ENCODE data around the gene CAMK1D. TPM values are rescaled to one million over a fixed set of nuclear protein-coding genes. Genes with fewer than 3 reads are reported as not detected.
A peak's percentile ranks its signal among the peaks of the same experiment; 100 is the strongest.

Gene CAMK1D
- total RNA-seq, 1 donor from 2014 or later, result 7.6 TPM

- TF ChIP-seq, protein P1, sequence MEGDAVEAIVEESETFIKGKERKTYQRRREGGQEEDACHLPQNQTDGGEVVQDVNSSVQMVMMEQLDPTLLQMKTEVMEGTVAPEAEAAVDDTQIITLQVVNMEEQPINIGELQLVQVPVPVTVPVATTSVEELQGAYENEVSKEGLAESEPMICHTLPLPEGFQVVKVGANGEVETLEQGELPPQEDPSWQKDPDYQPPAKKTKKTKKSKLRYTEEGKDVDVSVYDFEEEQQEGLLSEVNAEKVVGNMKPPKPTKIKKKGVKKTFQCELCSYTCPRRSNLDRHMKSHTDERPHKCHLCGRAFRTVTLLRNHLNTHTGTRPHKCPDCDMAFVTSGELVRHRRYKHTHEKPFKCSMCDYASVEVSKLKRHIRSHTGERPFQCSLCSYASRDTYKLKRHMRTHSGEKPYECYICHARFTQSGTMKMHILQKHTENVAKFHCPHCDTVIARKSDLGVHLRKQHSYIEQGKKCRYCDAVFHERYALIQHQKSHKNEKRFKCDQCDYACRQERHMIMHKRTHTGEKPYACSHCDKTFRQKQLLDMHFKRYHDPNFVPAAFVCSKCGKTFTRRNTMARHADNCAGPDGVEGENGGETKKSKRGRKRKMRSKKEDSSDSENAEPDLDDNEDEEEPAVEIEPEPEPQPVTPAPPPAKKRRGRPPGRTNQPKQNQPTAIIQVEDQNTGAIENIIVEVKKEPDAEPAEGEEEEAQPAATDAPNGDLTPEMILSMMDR (IDR thresholded peaks at IDR 0.05; ENCODE audit: unreplicated experiment), result no peak
- Mint-ChIP-seq H3K4me1 (peaks cover 32% of the 10 kb centered on the region), H3K27ac (peak overlapping the region; percentile 39), H3K9me3 (no peaks in the 10 kb centered on the region), H3K27me3 (ENCODE audit: low read depth) (no peaks in the 10 kb centered on the region), H3K36me3 (no peaks in the 10 kb centered on the region), H3K4me3 (no peak overlapping the region)
- DNase-seq (ENCODE audit: low spot score in 2 of 2, unreplicated experiment in 2 of 2), result no peak
Observed at GRCh38 chr10:12785415-12785831, 436.1 kb downstream of the CAMK1D start.

DNA sequence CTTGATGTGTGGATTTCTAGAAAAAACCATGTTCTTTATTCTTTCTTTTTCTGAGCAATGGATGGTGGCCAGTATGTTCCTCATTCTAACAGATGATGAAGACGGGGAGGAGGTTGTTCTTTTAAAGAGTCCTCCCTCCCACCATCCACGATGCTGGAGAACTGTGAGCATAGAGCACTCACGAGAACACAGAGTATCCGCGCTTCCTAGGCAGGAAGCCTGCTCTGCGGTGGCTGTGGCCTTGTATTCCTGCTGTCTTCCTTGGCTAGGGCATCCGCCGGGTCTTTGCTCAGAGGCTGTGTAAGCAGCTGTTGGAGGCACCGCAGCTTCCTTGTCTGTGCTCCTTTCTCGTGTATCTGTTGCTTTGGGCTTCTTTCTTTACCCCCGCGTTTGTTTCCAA, 437.9 kb downstream of the CAMK1D start:
- TF ChIP-seq, protein P1 (IDR thresholded peaks at IDR 0.05; ENCODE audit: unreplicated experiment), result no peak

GRCh38 chr10:12788277-12788676, 438.9 kb downstream of the CAMK1D start:
- Mint-ChIP-seq H3K4me3 (no peak overlapping the region), H3K36me3 (peaks cover 4% of the 10 kb centered on the region), H3K27ac (no peak overlapping the region), H3K9me3 (peaks cover 8% of the 10 kb centered on the region), H3K4me1 (peaks cover 21% of the 10 kb centered on the region), H3K27me3 (ENCODE audit: low read depth) (no peaks in the 10 kb centered on the region)
- TF ChIP-seq, protein P1 (IDR thresholded peaks at IDR 0.05; ENCODE audit: unreplicated experiment), result no peak
- no peak for DNase-seq (ENCODE audit: low spot score in 2 of 2, unreplicated experiment in 2 of 2)

More for the DNA sequence above, 437.9 kb downstream of the CAMK1D start:
- peaks cover 4% of the 10 kb centered on the region for H3K36me3 Mint-ChIP-seq
- H3K9me3 Mint-ChIP-seq, result peaks cover 8% of the 10 kb centered on the region
- H3K27me3 Mint-ChIP-seq (ENCODE audit: low read depth), result no peaks in the 10 kb centered on the region
- no peak overlapping the region for H3K4me3 Mint-ChIP-seq
- H3K4me1 Mint-ChIP-seq, result peaks cover 27% of the 10 kb centered on the region
- no peak for DNase-seq (ENCODE audit: low spot score in 2 of 2, unreplicated experiment in 2 of 2)
- no peak overlapping the region for H3K27ac Mint-ChIP-seq

GRCh38 chr10:12790270-12790669, 440.9 kb downstream of the CAMK1D start:
- peaks cover 9% of the 10 kb centered on the region for H3K36me3 Mint-ChIP-seq
- DNase-seq (ENCODE audit: low spot score in 2 of 2, unreplicated experiment in 2 of 2), result no peak
- H3K4me1 Mint-ChIP-seq, result peaks cover 7% of the 10 kb centered on the region
- no peak overlapping the region for H3K4me3 Mint-ChIP-seq
- TF ChIP-seq, protein P1 (IDR thresholded peaks at IDR 0.05; ENCODE audit: unreplicated experiment), result no peak
- H3K27me3 Mint-ChIP-seq (ENCODE audit: low read depth), result no peaks in the 10 kb centered on the region
- no peak overlapping the region for H3K27ac Mint-ChIP-seq
- peaks cover 15% of the 10 kb centered on the region for H3K9me3 Mint-ChIP-seq

- H3K36me3 Mint-ChIP-seq, result peaks cover 9% of the 10 kb centered on the region
- TF ChIP-seq, protein P1 (IDR thresholded peaks at IDR 0.05; ENCODE audit: unreplicated experiment), result no peak
- H3K27me3 Mint-ChIP-seq (ENCODE audit: low read depth), result no peaks in the 10 kb centered on the region
- peaks cover 7% of the 10 kb centered on the region for H3K4me1 Mint-ChIP-seq
- H3K9me3 Mint-ChIP-seq, result peaks cover 15% of the 10 kb centered on the region
- no peak for DNase-seq (ENCODE audit: low spot score in 2 of 2, unreplicated experiment in 2 of 2)
- no peak overlapping the region for H3K4me3 Mint-ChIP-seq
- no peak overlapping the region for H3K27ac Mint-ChIP-seq
Observed at GRCh38 chr10:12791728-12792127, 442.4 kb downstream of the CAMK1D start.

All from mesothelial cell of epicardium (in vitro differentiated cells).